G401.6 (cell line): ENCODE data around the gene TRIM28.

ENCODE experiments used
- FAIRE-seq: peaks from 2 replicates; lab custom pipeline; 2012; peaks lifted over from hg19 to GRCh38; lab: Jason Lieb, UNC

Gene TRIM28

GRCh38 chr19:58579473-58580142 lies 35.7 kb downstream of the TRIM28 start:
- no peak for FAIRE-seq

DNA sequence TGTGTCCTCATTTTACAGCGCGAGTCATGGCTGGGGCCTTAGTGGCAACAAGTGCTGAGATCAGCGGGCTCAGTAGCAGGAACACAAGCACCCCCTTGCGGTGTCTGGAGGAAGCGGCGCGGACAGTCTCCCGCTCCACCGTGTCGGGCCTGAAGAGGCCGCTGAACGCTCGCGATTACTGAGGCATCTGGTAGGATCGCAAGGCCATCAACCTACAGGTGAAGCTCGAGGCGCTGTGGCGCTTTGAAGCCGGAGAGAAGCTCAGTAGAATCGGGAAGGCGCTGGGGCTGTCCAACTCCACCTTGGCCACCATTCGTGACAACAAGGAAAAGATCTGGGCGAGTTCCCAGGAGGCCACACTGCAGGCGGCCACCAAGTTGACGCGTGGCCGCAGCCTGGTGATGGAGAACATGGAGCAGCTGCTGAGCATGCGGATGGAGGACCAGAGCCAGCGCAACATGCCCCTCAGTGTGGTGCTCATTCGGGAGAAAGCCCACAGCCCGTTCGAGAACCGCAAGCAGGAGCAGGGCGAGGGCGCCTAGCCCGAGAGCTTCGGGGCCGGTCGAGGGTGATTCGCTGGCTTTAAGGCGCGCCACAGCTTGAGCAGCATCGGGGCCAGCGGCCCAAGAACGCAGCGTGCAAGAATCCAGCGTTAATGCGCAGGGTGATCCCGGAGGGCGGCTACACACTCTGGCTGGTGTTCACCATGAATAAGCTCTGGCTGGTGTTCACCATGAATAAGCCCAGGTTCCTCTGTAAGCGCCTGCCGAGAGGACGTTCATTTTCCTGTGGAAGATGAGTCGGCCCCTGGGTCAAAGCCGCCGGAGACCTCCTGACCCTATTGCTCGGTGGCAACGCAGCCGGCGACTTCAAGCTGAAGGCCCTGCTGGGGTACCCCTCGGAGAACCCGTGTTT lies 37.6 kb downstream of the TRIM28 start:
- FAIRE-seq, result peak; percentile 63

- no peak for FAIRE-seq
Measured at GRCh38 chr19:58582985-58583384, 39.1 kb downstream of the TRIM28 start.

DNA sequence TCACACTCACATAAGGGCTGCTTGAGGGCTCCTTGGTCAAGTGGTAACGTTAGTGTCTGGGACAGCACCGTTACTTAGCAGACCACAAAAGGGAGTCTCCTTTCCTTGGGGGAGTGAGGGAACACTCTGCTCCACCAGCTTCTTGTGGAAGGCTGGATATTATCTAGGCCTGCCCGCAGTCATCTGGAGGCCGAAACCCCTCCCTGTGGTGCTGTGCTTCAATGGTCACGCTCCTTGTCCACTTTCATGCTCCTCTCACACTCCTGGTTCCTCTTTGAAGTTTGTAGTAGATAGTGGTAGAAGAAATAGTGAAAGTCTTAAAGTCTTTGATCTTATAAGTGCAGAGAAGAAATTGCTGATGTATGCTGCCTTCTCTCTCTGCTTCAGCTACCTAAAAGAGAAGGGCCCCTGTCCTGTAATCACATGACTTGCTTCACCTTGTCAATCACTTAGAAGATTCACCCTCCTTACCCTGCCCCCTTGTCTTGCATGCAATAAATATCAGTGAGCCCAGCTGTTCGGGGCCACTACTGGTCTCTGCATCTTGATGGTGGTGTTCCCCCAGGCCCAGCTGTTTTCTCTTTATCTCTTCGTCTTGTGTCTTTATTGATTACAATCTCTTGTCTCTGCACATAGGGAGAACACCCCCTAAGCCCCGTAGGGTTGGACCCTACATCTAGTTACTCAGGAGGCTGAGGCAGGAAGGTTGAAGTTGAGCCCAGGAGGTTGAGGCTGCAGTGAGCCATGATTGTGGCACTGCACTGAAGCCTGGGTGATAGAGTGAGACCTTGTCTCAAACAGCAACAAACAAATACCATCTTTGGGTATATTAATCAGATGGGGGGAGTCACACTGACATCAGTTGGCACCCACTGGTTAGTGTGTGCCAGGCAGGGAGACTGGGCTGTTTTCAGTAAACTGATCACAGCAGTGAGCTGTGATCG lies 40.9 kb downstream of the TRIM28 start:
- no peak for FAIRE-seq

- FAIRE-seq, result no peak
Measured at GRCh38 chr19:58585442-58586132, 41.7 kb downstream of the TRIM28 start.

GRCh38 chr19:58586133-58586765 lies 42.4 kb downstream of the TRIM28 start:
- no peak for FAIRE-seq
